Measurements from ENCODE around the gene G6PC1. TPM values are rescaled to one million over a fixed set of nuclear protein-coding genes. Genes with fewer than 3 reads are reported as not detected.

G6PC1 gene
- total RNA-seq, 1 experiment from 2014 or later, result not detected

GRCh38 chr17:42950044-42950783 lies 49.6 kb downstream of the G6PC1 start:
- POLR2A ChIA-PET, result no interaction called here
- no peaks in the 10 kb centered on the region for H3K27me3 Mint-ChIP-seq (ENCODE audit: insufficient read depth, unreplicated experiment)

More at GRCh38 chr17:42950044-42950783, 49.6 kb downstream of the G6PC1 start:
- Mint-ChIP-seq H3K27ac (ENCODE audit: unreplicated experiment) (no peak overlapping the region), H3K4me1 (ENCODE audit: low read depth, unreplicated experiment) (no peaks in the 10 kb centered on the region), H3K36me3 (ENCODE audit: insufficient read depth, unreplicated experiment) (peaks cover 52% of the 10 kb centered on the region), H3K9me3 (ENCODE audit: unreplicated experiment) (no peaks in the 10 kb centered on the region), H3K4me3 (ENCODE audit: unreplicated experiment) (no peak overlapping the region)
- TF ChIP-seq CTCF (IDR thresholded peaks at IDR 0.05; ENCODE audit: insufficient read depth in 1 of 2, low read depth in 1 of 2, low read length in 1 of 2, severe bottlenecking in 1 of 2, unreplicated experiment in 1 of 2), result no peak
- Histone ChIP-seq H3K27me3 (replicated peaks; ENCODE audit: control insufficient read depth, insufficient read depth, low read length) (no peaks in the 10 kb centered on the region), H3K4me3 (ENCODE audit: low read depth, low read length) (no peak overlapping the region), H3K36me3 (ENCODE audit: control insufficient read depth, insufficient read depth, low read length) (no peaks in the 10 kb centered on the region; the same call in 1 of the 2 replicates), H3K4me1 (no peaks in the 10 kb centered on the region), H3K9me3 (no peaks in the 10 kb centered on the region)
- BruUV-seq (replicated peaks), result no TSS peak
- intact Hi-C loops (cut with micrococcal nuclease; ENCODE audit: unreplicated experiment), result no loop called here
- CTCF ChIA-PET, result no interaction called here
- no peak for DNase-seq

Other genes starting within 250 kb of the G6PC1 start
- 23.8 and 26.5 TPM in 2 replicates for gene TUBG2, start 241.5 kb upstream of the G6PC1 start, total RNA-seq (2022)
- gene PLEKHH3, start 223.8 kb upstream of the G6PC1 start, total RNA-seq (2022), result 25.3 and 26.2 TPM in 2 replicates
- 1.6 and 3.2 TPM in 2 replicates for gene CCR10, start 219.0 kb upstream of the G6PC1 start, total RNA-seq (2022)
- gene CNTNAP1, start 218.3 kb upstream of the G6PC1 start, total RNA-seq (2022), result 7.2 and 7.5 TPM in 2 replicates
- gene EZH1, start 155.8 kb upstream of the G6PC1 start, total RNA-seq (2022), result 16.9 and 18.0 TPM in 2 replicates
- gene RAMP2, start 139.6 kb upstream of the G6PC1 start, total RNA-seq (2022), result 21.4 and 24.3 TPM in 2 replicates
- gene VPS25, start 127.3 kb upstream of the G6PC1 start, total RNA-seq (2022), result 96.0 and 103 TPM in 2 replicates
- gene WNK4, start 120.2 kb upstream of the G6PC1 start, total RNA-seq (2022), result 3.3 and 4.1 TPM in 2 replicates
- gene COA3, start 102.1 kb upstream of the G6PC1 start, total RNA-seq (2022), result 63.5 and 63.6 TPM in 2 replicates
- gene CNTD1, start 101.9 kb upstream of the G6PC1 start, total RNA-seq (2022), result 1.7 and 2.2 TPM in 2 replicates
- gene BECN1, start 76.5 kb upstream of the G6PC1 start, total RNA-seq (2022), result 82.0 and 82.7 TPM in 2 replicates
- gene PSME3, start 67.4 kb upstream of the G6PC1 start, total RNA-seq (2022), result 195 and 197 TPM in 2 replicates
- 3.7 and 4.2 TPM in 2 replicates for gene AOC2, start 56.2 kb upstream of the G6PC1 start, total RNA-seq (2022)
- 0.49 and 0.93 TPM in 2 replicates for gene AOC3, start 49.6 kb upstream of the G6PC1 start, total RNA-seq (2022)
- 69.0 and 76.2 TPM in 2 replicates for gene AARSD1, start 63.7 kb downstream of the G6PC1 start, total RNA-seq (2022)
- 1.1 and 1.2 TPM in 2 replicates for gene PTGES3L, start 79.3 kb downstream of the G6PC1 start, total RNA-seq (2022)
- 17.6 and 18.2 TPM in 2 replicates for gene RUNDC1, start 79.8 kb downstream of the G6PC1 start, total RNA-seq (2022)
- gene RPL27, start 97.6 kb downstream of the G6PC1 start, total RNA-seq (2022), result 1,565 and 1,613 TPM in 2 replicates
- 9.4 and 10.2 TPM in 2 replicates for gene IFI35, start 106.0 kb downstream of the G6PC1 start, total RNA-seq (2022)
- gene VAT1, start 121.6 kb downstream of the G6PC1 start, total RNA-seq (2022), result 227 and 236 TPM in 2 replicates
- gene RND2, start 124.4 kb downstream of the G6PC1 start, total RNA-seq (2022), result 1.2 and 1.7 TPM in 2 replicates
- gene BRCA1, start 224.6 kb downstream of the G6PC1 start, total RNA-seq (2022), result 50.8 and 51.1 TPM in 2 replicates